GM06990 (cell line): Measurements from ENCODE around the gene ERCC6.

Experiments
- DNase-seq: peaks from one replicate; pipeline ENCODE4 v3.0.0-alpha.2; 2011; ENCODE audit not compliant: insufficient read length; ENCODE audit errors: extremely low read depth
- H3K27me3 ChIP-seq: replicated peaks from 2 replicates; pipeline ENCODE4 v1.6.0; 2011; ENCODE audit warnings: low read length; ENCODE audit not compliant: control insufficient read depth, insufficient read depth
- H3K36me3 ChIP-seq: 2 replicates; pipeline ENCODE4 v1.5.1; 2011; ENCODE audit warnings: low read length; ENCODE audit not compliant: control insufficient read depth, insufficient read depth
- H3K4me3 ChIP-seq: replicated peaks from 2 replicates; pipeline ENCODE4 v1.5.1; 2011; ENCODE audit warnings: low read depth, mild to moderate bottlenecking, control low read depth, low read length
- CTCF ChIP-seq: IDR thresholded peaks from 2 replicates; pipeline ENCODE4 v1.5.1; 2011; ENCODE audit warnings: low read length, control low read depth, mild to moderate bottlenecking, inconsistent platforms; ENCODE audit not compliant: insufficient read depth, poor library complexity, severe bottlenecking

The ERCC6 gene

GRCh38 chr10:49534670-49535381 is 4.1 kb downstream of the ERCC6 start:
- TF ChIP-seq CTCF: peak; percentile 2
- DNase-seq: peak; percentile 78
- peaks cover 13% of the 10 kb centered on the region for H3K36me3 ChIP-seq

GRCh38 chr10:49532461-49532860 is 6.5 kb downstream of the ERCC6 start:
- Histone ChIP-seq H3K27me3 (no peaks in the 10 kb centered on the region), H3K4me3 (no peak overlapping the region), H3K36me3 (peaks cover 17% of the 10 kb centered on the region)
- DNase-seq: no peak
- no peak for TF ChIP-seq CTCF

More at GRCh38 chr10:49534670-49535381, 4.1 kb downstream of the ERCC6 start:
- no peaks in the 10 kb centered on the region for H3K27me3 ChIP-seq
- peak overlapping the region; percentile 26 for H3K4me3 ChIP-seq

- DNase-seq: no peak
- no peak for TF ChIP-seq CTCF
- Histone ChIP-seq H3K4me3 (no peak overlapping the region), H3K36me3 (peaks cover 22% of the 10 kb centered on the region), H3K27me3 (no peaks in the 10 kb centered on the region)
Measured at GRCh38 chr10:49528977-49529506, 9.9 kb downstream of the ERCC6 start.

GRCh38 chr10:49527850-49528249 is 11.1 kb downstream of the ERCC6 start:
- TF ChIP-seq CTCF: no peak
- Histone ChIP-seq H3K36me3 (peaks cover 22% of the 10 kb centered on the region), H3K27me3 (no peaks in the 10 kb centered on the region), H3K4me3 (no peak overlapping the region)
- DNase-seq: no peak

GRCh38 chr10:49527061-49527460 is 11.9 kb downstream of the ERCC6 start:
- H3K27me3 ChIP-seq: no peaks in the 10 kb centered on the region
- no peak overlapping the region for H3K4me3 ChIP-seq
- TF ChIP-seq CTCF: no peak
- no peak for DNase-seq
- peaks cover 17% of the 10 kb centered on the region for H3K36me3 ChIP-seq
